Natural killer cell (primary cell): ENCODE results near the gene CRACR2A. TPM values are rescaled to one million over a fixed set of nuclear protein-coding genes. Genes with fewer than 3 reads are reported as not detected.

ENCODE experiments used
- ATAC-seq, 3 donors: fragments of 150-1000 bp in 2 of 3; fragments of 200-7000 bp in 1 of 3; cut with Tn5 transposase; 1 replicate in 1 of 3; 2 replicates in 2 of 3; pipeline ENCODE4 v1.10.0; 2021; ENCODE audit warnings: mild to moderate bottlenecking in 2 of 3, moderate library complexity in 2 of 3
- DNase-seq, 2 donors: peaks; one replicate each; pipeline versions ENCODE4 v3.0.0 to v3.0.0-alpha.2; 2013 to 2021; ENCODE audit warnings: mixed read lengths in 1 of 2
- H3K27ac ChIP-seq: one replicate; pipeline ENCODE4 v1.5.1; 2013; ENCODE audit warnings: mild to moderate bottlenecking, low read length
- H3K27me3 ChIP-seq: one replicate; pipeline ENCODE4 v1.6.1; 2013; ENCODE audit warnings: low read length; ENCODE audit not compliant: control insufficient read depth, insufficient read depth
- H3K36me3 ChIP-seq: one replicate; pipeline ENCODE4 v1.6.1; 2013; ENCODE audit warnings: low read length; ENCODE audit not compliant: control insufficient read depth, insufficient read depth
- H3K4me1 ChIP-seq: one replicate; pipeline ENCODE4 v1.6.1; 2013; ENCODE audit warnings: low read length; ENCODE audit not compliant: control insufficient read depth, insufficient read depth
- H3K4me3 ChIP-seq: one replicate; pipeline ENCODE4 v1.5.1; 2013; ENCODE audit warnings: low read length
- H3K9me3 ChIP-seq: one replicate; pipeline ENCODE4 v1.6.1; 2013; ENCODE audit warnings: low read length; ENCODE audit not compliant: control insufficient read depth, insufficient read depth
- H3K27ac Mint-ChIP-seq, 2 donors: one replicate each; pipeline ENCODE4 v1.8.0; 2022; ENCODE audit warnings: mild to moderate bottlenecking in 2 of 2, mixed read lengths in 2 of 2, moderate library complexity in 1 of 2
- H3K27me3 Mint-ChIP-seq, 2 donors: one replicate each; pipeline ENCODE4 v1.8.0; 2022; ENCODE audit warnings: low read depth in 2 of 2, mixed read lengths in 2 of 2
- H3K36me3 Mint-ChIP-seq: one replicate; pipeline ENCODE4 v1.8.0; 2022; ENCODE audit warnings: mixed read lengths
- H3K4me1 Mint-ChIP-seq, 2 donors: one replicate each; pipeline ENCODE4 v1.8.0; 2022; ENCODE audit warnings: mixed read lengths in 2 of 2
- H3K4me3 Mint-ChIP-seq: one replicate; pipeline ENCODE4 v1.8.0; 2022; ENCODE audit warnings: mild to moderate bottlenecking, moderate library complexity, mixed read lengths
- H3K9me3 Mint-ChIP-seq, 2 donors: one replicate each; pipeline ENCODE4 v1.8.0; 2022; ENCODE audit warnings: mixed read lengths in 2 of 2
- WGBS: methylation state at CpG from one replicate; pipeline ENCODE4 v1.1.7; 2013; ENCODE audit warnings: missing lambda C conversion rate; ENCODE audit not compliant: insufficient coverage; 5-methylcytosine and 5-hydroxymethylcytosine counted together
- intact Hi-C: fragments of 100-400 bp; cut with micrococcal nuclease; formaldehyde crosslinking; loops from one replicate; pipeline ENCODE4 v1.14.2; 2022
- total RNA-seq, 4 donors: library from RNA; stranded (reverse); fragments of 120-200 nt in 1 of 4; gene quantifications; one replicate each; pipeline versions ENCODE4 v1.2.3 to v1.2.4, GENCODE V29; 2013 to 2022
- TF ChIP-seq, protein P1 (sequence below): fragments of 200-600 bp; IDR thresholded peaks from one replicate; pipeline ENCODE4 v1.8.0; 2022; ENCODE audit warnings: antibody characterized with exemption

Gene CRACR2A
- total RNA-seq, 3 donors from 2014 or later (not counting 1 experiment from before 2014, with no cell fraction given), result 59.8 to 94.4 (median 80.5) TPM

DNA sequence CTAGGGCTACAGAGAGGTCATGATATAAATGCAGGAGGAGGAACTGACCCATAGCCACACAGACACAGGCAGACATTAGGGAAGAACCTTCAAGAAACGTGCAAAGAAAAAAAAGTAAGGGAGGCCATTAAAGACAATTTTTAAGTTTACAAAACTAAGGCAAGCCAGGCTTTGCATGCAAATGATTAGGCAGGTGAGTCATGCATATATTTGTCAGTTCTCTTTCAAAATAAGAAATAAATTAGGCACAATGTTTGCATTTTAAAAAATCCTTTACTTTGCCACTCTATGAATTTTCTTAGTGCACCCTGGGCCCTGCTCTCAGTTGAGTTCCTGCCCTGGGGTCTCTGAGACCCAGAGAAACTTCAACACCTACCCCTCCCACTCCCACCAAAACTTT, 186.9 kb downstream of the CRACR2A start:
- DNase-seq, result no peak
- no peaks in the 10 kb centered on the region for H3K36me3 Mint-ChIP-seq
- H3K27ac Mint-ChIP-seq, result no peak overlapping the region
- WGBS, result 79% methylated on average over 1 of the region's 1 CpG
- H3K36me3 ChIP-seq, result no peaks in the 10 kb centered on the region
- no peaks in the 10 kb centered on the region for H3K4me1 ChIP-seq
- no peak overlapping the region for H3K4me3 ChIP-seq
- no peaks in the 10 kb centered on the region for H3K27me3 ChIP-seq
- H3K4me3 Mint-ChIP-seq, result no peak overlapping the region
- peaks cover 8 to 9% of the 10 kb centered on the region in 2 donors for H3K27me3 Mint-ChIP-seq
- H3K9me3 ChIP-seq, result no peaks in the 10 kb centered on the region
- intact Hi-C loops, result no loop called here
- TF ChIP-seq, protein P1, sequence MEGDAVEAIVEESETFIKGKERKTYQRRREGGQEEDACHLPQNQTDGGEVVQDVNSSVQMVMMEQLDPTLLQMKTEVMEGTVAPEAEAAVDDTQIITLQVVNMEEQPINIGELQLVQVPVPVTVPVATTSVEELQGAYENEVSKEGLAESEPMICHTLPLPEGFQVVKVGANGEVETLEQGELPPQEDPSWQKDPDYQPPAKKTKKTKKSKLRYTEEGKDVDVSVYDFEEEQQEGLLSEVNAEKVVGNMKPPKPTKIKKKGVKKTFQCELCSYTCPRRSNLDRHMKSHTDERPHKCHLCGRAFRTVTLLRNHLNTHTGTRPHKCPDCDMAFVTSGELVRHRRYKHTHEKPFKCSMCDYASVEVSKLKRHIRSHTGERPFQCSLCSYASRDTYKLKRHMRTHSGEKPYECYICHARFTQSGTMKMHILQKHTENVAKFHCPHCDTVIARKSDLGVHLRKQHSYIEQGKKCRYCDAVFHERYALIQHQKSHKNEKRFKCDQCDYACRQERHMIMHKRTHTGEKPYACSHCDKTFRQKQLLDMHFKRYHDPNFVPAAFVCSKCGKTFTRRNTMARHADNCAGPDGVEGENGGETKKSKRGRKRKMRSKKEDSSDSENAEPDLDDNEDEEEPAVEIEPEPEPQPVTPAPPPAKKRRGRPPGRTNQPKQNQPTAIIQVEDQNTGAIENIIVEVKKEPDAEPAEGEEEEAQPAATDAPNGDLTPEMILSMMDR, result no peak
- no peak overlapping the region for H3K27ac ChIP-seq
- H3K4me1 Mint-ChIP-seq, result no peaks in the 10 kb centered on the region
- no peaks in the 10 kb centered on the region for H3K9me3 Mint-ChIP-seq
- no peak for ATAC-seq

Other genes with a start within 250 kb of the CRACR2A start
- 10 to 100 TPM; 18.8 to 27.3 (median 24.7) TPM for gene PARP11, start 120.3 kb upstream of the CRACR2A start, total RNA-seq